ENCODE measurements around the gene SLC2A13. TPM values are rescaled to one million over a fixed set of nuclear protein-coding genes. Genes with fewer than 3 reads are reported as not detected.

Gene SLC2A13
- total RNA-seq, 1 experiment from 2014 or later, result 1.6 TPM

DNA sequence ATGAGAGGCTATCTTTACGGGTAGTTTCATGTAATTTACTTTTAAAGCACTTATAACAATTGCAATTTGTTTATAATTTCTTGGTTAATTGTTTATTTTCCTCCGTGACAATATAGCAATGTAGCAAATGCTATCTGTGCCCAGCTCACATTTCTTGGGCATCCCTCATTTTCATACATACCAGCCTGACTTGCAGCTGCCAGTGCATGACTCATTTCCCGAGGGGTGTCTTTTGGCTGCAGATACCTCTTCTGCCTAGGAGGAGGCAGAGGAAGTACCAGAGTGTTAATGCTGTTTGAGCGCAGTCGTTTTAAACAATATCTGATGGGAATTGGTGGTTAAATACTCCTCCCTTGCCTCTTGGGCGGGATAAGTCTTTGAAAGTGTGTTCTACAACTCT is 382.1 kb downstream of the SLC2A13 start:
- Histone ChIP-seq H3K27me3 (ENCODE audit: insufficient read depth, low read depth) (no peaks in the 10 kb centered on the region), H3K27ac (no peak overlapping the region), H3K4me1 (replicated peaks; ENCODE audit: insufficient read depth) (no peaks in the 10 kb centered on the region), H3K36me3 (ENCODE audit: low read depth) (no peaks in the 10 kb centered on the region), H4K20me1 (ENCODE audit: insufficient read depth) (no peaks in the 10 kb centered on the region), H3K79me2 (ENCODE audit: low read depth) (no peaks in the 10 kb centered on the region), H3K4me2 (no peak overlapping the region), H2AFZ (no peak overlapping the region), H3K9me2 (ENCODE audit: insufficient read depth) (no peaks in the 10 kb centered on the region), H3K9me3 (ENCODE audit: insufficient read depth, low read depth) (no peaks in the 10 kb centered on the region), H3F3A (ENCODE audit: insufficient read depth, low read depth) (no peaks in the 10 kb centered on the region), H3K4me3 (no peak overlapping the region)
- CTCF ChIA-PET, result no interaction called here
- DNase-seq, result peak in 1 of 2 experiments; percentile 11
- intact Hi-C loops (cut with micrococcal nuclease; ENCODE audit: unreplicated experiment), result no loop called here
- TF ChIP-seq EZH2 (IDR thresholded peaks at IDR 0.05; ENCODE audit: low read depth), result no peak
- TF ChIP-seq, protein P1, sequence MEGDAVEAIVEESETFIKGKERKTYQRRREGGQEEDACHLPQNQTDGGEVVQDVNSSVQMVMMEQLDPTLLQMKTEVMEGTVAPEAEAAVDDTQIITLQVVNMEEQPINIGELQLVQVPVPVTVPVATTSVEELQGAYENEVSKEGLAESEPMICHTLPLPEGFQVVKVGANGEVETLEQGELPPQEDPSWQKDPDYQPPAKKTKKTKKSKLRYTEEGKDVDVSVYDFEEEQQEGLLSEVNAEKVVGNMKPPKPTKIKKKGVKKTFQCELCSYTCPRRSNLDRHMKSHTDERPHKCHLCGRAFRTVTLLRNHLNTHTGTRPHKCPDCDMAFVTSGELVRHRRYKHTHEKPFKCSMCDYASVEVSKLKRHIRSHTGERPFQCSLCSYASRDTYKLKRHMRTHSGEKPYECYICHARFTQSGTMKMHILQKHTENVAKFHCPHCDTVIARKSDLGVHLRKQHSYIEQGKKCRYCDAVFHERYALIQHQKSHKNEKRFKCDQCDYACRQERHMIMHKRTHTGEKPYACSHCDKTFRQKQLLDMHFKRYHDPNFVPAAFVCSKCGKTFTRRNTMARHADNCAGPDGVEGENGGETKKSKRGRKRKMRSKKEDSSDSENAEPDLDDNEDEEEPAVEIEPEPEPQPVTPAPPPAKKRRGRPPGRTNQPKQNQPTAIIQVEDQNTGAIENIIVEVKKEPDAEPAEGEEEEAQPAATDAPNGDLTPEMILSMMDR (conservative IDR thresholded peaks at IDR 0.05), result no peak
- POLR2A ChIA-PET (ENCODE audit: unreplicated experiment), result interaction anchor here (0.6 kb wide), 1 partner anchor 324 kb away, joined by 7 read pairs; no protein-coding TSS in a partner anchor
- no TSS peak for BruUV-seq (replicated peaks)

DNA sequence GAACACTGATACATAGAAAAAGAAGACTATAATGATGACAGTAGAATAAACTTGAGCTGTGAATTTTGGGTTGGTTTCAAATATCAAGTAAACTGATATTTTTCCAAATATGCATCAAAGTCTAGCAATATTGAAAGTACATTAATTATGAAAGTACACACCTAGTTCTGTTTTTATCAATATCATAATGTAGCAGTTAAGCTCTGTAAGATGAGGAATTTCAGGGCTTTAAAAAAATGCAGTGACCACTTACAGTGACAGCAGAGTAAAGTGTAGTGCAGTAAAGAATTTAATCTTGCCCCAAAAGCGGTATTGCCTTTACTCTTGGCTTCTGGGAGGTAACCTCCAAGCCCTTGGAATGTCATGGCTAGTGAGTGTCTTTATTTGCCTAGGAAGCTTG is 383.4 kb downstream of the SLC2A13 start:
- DNase-seq, result no peak
- no peaks in the 10 kb centered on the region for H3K36me3 ChIP-seq (ENCODE audit: low read depth)
- no peak overlapping the region for H2AFZ ChIP-seq
- intact Hi-C loops (cut with micrococcal nuclease; ENCODE audit: unreplicated experiment), result no loop called here
- H3K27ac ChIP-seq, result no peak overlapping the region
- no TSS peak for BruUV-seq (replicated peaks)
- H3K4me1 ChIP-seq (replicated peaks; ENCODE audit: insufficient read depth), result no peaks in the 10 kb centered on the region
- no peaks in the 10 kb centered on the region for H3K79me2 ChIP-seq (ENCODE audit: low read depth)
- H4K20me1 ChIP-seq (ENCODE audit: insufficient read depth), result no peaks in the 10 kb centered on the region
- TF ChIP-seq, protein P1 (conservative IDR thresholded peaks at IDR 0.05), result no peak
- no peak for TF ChIP-seq EZH2 (IDR thresholded peaks at IDR 0.05; ENCODE audit: low read depth)
- H3K4me3 ChIP-seq, result no peak overlapping the region
- no peaks in the 10 kb centered on the region for H3K9me2 ChIP-seq (ENCODE audit: insufficient read depth)
- no peak overlapping the region for H3K4me2 ChIP-seq
- POLR2A ChIA-PET (ENCODE audit: unreplicated experiment), result no interaction called here
- H3K9me3 ChIP-seq (ENCODE audit: insufficient read depth, low read depth), result no peaks in the 10 kb centered on the region
- CTCF ChIA-PET, result no interaction called here
- H3K27me3 ChIP-seq (ENCODE audit: insufficient read depth, low read depth), result no peaks in the 10 kb centered on the region
- H3F3A ChIP-seq (ENCODE audit: insufficient read depth, low read depth), result no peaks in the 10 kb centered on the region

DNA sequence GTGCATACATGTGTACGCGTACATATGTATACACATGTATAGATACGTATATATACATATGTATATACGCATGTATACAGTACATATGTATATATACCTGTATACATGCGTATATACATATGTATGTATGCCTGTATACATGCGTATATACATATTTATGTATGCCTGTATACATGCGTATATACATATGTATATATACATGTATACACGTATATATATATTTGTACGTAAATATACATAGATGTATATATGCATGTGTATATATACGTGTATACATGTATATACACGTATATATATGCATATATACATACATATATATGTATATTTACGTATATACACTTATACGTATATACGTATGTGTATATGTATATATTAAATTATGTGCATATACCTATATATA is 392.3 kb downstream of the SLC2A13 start:
- POLR2A ChIA-PET (ENCODE audit: unreplicated experiment), result no interaction called here
- TF ChIP-seq, protein P1 (conservative IDR thresholded peaks at IDR 0.05), result no peak
- TF ChIP-seq EZH2 (IDR thresholded peaks at IDR 0.05; ENCODE audit: low read depth), result no peak
- intact Hi-C loops (cut with micrococcal nuclease; ENCODE audit: unreplicated experiment), result no loop called here

More for the DNA sequence above, 392.3 kb downstream of the SLC2A13 start:
- Histone ChIP-seq H2AFZ (no peak overlapping the region), H3K27me3 (ENCODE audit: insufficient read depth, low read depth) (no peaks in the 10 kb centered on the region), H3K4me3 (no peak overlapping the region), H4K20me1 (ENCODE audit: insufficient read depth) (no peaks in the 10 kb centered on the region), H3K9me3 (ENCODE audit: insufficient read depth, low read depth) (no peaks in the 10 kb centered on the region), H3K27ac (no peak overlapping the region), H3K4me2 (no peak overlapping the region), H3K36me3 (ENCODE audit: low read depth) (no peaks in the 10 kb centered on the region), H3K4me1 (replicated peaks; ENCODE audit: insufficient read depth) (no peaks in the 10 kb centered on the region), H3K79me2 (ENCODE audit: low read depth) (no peaks in the 10 kb centered on the region), H3F3A (ENCODE audit: insufficient read depth, low read depth) (peaks cover 26% of the 10 kb centered on the region), H3K9me2 (ENCODE audit: insufficient read depth) (no peaks in the 10 kb centered on the region)
- CTCF ChIA-PET, result no interaction called here
- no peak for DNase-seq
- BruUV-seq (replicated peaks), result no TSS peak
